Esophagus (tissue), 2 donors: ENCODE data around the gene UGT1A10. TPM values are rescaled to one million over a fixed set of nuclear protein-coding genes. Genes with fewer than 3 reads are reported as not detected.

ENCODE experiments used
- H3K27ac ChIP-seq, 2 donors: one replicate each; pipeline ENCODE4 v1.5.1; 2013; ENCODE audit warnings: low read depth in 2 of 2, mild to moderate bottlenecking in 2 of 2, inconsistent platforms in 1 of 2, low read length in 1 of 2, moderate library complexity in 1 of 2
- H3K27me3 ChIP-seq, 2 donors: one replicate each; pipeline ENCODE4 v1.6.1; 2013; ENCODE audit warnings: low read length in 2 of 2, control low read depth in 1 of 2, mild to moderate bottlenecking in 1 of 2; ENCODE audit not compliant: insufficient read depth in 2 of 2, control insufficient read depth in 1 of 2
- H3K36me3 ChIP-seq, 2 donors: one replicate each; pipeline ENCODE4 v1.6.1; 2013; ENCODE audit warnings: low read length in 1 of 2; ENCODE audit not compliant: control insufficient read depth in 2 of 2, insufficient read depth in 2 of 2
- H3K4me1 ChIP-seq, 2 donors: one replicate each; pipeline ENCODE4 v1.6.1; 2013; ENCODE audit warnings: low read length in 1 of 2; ENCODE audit not compliant: control insufficient read depth in 2 of 2, insufficient read depth in 2 of 2
- H3K4me3 ChIP-seq, 2 donors: one replicate each; pipeline ENCODE4 v1.5.1; 2013; ENCODE audit warnings: low read length in 2 of 2, mild to moderate bottlenecking in 2 of 2, low read depth in 1 of 2, moderate library complexity in 1 of 2
- H3K9me3 ChIP-seq, 2 donors: one replicate each; pipeline ENCODE4 v1.6.1; 2013; ENCODE audit warnings: mild to moderate bottlenecking in 2 of 2, low read depth in 1 of 2, low read length in 1 of 2, moderate library complexity in 1 of 2; ENCODE audit not compliant: control insufficient read depth in 2 of 2, insufficient read depth in 1 of 2
- WGBS, 2 donors: extraction: QIAGEN DNeasy Blood & Tissue Kit; methylation state at CpG; one replicate each; pipeline ENCODE4 v1.1.7; 2013; 5-methylcytosine and 5-hydroxymethylcytosine counted together
- polyA plus RNA-seq, 2 donors: library from polyadenylated mRNA; stranded (reverse); fragments of 200-250 nt; gene quantifications; one replicate each; pipeline ENCODE4 v1.2.3, GENCODE V29; 2013
- donor health status: healthy with polysubstance abuse.
- donor health status: Bipolar disorder and iron deficiency.

The UGT1A10 gene
- polyA plus RNA-seq, 2 donors = 9.1 to 10.8 TPM

DNA sequence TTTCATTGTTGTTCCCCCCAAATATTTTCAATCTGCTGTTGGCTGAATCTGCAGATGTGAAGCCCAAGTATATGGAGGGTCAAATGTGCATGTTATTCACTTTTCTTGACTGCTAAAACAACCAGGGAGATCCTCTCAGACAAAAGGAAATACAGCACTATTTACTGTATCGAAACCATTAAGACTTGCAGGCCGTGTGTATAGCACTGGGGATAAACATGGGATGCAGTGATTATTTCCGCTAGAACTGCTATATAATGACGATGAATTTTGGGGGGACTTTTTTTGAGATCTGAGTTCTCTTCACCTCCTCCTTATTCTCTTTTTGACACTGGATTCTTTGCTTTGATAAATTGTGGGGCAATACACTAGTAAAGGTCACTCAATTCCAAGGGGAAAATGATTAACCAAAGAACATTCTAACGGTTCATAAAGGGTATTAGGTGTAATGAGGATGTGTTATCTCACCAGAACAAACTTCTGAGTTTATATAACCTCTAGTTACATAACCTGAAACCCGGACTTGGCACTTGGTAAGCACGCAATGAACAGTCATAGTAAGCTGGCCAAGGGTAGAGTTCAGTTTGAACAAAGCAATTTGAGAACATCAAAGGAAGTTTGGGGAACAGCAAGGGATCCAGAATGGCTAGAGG lies 120.3 kb downstream of the UGT1A10 start:
- no peaks in the 10 kb centered on the region for H3K9me3 ChIP-seq
- peaks cover 1 to 2% of the 10 kb centered on the region in 2 donors for H3K4me1 ChIP-seq
- H3K36me3 ChIP-seq = no peaks in the 10 kb centered on the region
- WGBS, 2 donors = 57 to 63% methylated on average over 7 of the region's 7 CpGs
- H3K27ac ChIP-seq = no peak overlapping the region
- no peak overlapping the region for H3K4me3 ChIP-seq
- H3K27me3 ChIP-seq = no peaks in the 10 kb centered on the region

DNA sequence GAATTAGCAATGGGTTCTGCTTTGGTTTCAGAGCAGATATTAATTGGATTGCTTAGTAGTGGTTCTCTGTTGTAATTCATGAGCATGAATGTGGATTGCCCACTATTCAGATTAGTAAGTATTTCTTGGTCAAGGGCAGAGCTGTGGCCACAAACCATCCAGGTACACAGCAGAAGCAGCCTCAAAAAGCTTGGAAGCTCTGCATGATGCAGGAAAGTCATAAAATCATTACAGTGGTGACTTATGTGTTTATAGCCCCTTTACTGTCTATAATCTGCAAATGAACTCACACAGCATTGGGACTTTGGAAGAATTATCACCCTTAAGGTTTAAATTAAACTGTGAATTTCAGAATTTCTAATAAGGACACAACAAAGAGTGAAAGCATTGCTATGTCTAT lies 121.9 kb downstream of the UGT1A10 start:
- H3K27ac ChIP-seq = no peak overlapping the region
- H3K36me3 ChIP-seq = no peaks in the 10 kb centered on the region
- no peaks in the 10 kb centered on the region for H3K9me3 ChIP-seq
- no peaks in the 10 kb centered on the region for H3K27me3 ChIP-seq
- peaks cover 1 to 2% of the 10 kb centered on the region in 2 donors for H3K4me1 ChIP-seq
- no peak overlapping the region for H3K4me3 ChIP-seq

DNA sequence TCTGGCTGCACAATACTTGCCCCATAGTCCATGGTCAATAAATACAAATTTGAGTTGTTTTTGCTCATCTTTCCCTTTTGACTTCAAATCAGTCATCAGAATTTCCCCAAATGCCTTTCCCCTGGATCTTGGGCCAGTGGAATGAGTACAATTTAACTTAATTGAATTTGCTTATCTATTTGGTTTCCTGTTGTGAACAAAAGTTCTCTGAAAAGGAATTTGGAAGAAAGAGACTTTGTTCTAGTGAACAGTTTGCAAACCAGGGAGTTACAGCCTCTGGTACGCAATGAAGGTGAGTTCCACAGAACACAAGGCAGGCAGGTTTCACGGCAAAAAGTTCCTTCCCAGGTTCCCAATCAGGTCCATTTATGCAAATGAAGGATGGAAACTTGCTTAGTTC lies 122.6 kb downstream of the UGT1A10 start:
- Histone ChIP-seq H3K9me3 (no peaks in the 10 kb centered on the region), H3K27me3 (no peaks in the 10 kb centered on the region), H3K4me1 (peaks cover 1 to 2% of the 10 kb centered on the region in 2 donors), H3K4me3 (no peak overlapping the region), H3K27ac (no peak overlapping the region), H3K36me3 (no peaks in the 10 kb centered on the region)
- WGBS, 2 donors = 81 to 91% methylated on average over 2 of the region's 2 CpGs

DNA sequence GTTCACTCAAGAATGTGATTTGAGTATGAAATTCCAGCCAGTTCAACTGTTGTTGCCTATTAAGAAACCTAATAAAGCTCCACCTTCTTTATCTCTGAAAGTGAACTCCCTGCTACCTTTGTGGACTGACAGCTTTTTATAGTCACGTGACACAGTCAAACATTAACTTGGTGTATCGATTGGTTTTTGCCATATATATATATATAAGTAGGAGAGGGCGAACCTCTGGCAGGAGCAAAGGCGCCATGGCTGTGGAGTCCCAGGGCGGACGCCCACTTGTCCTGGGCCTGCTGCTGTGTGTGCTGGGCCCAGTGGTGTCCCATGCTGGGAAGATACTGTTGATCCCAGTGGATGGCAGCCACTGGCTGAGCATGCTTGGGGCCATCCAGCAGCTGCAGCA lies 123.8 kb downstream of the UGT1A10 start, which contains the start of gene UGT1A1:
UGT1A1 (plus strand) TSS at position 228 of the 400 bp plus-strand sequence; CDS start at position 246, 18 bp downstream.
- Histone ChIP-seq H3K4me3 (no peak within 1 kb of the TSS), H3K36me3 (no peaks in the 10 kb centered on the region), H3K4me1 (peaks cover 1 to 2% of the 10 kb centered on the region in 2 donors), H3K27me3 (no peaks in the 10 kb centered on the region), H3K9me3 (no peaks in the 10 kb centered on the region), H3K27ac (peak within 1 kb of the TSS in 1 of 2 donors; percentile 13)
- WGBS, 2 donors = 75 to 97% methylated on average over 6 of the region's 6 CpGs

DNA sequence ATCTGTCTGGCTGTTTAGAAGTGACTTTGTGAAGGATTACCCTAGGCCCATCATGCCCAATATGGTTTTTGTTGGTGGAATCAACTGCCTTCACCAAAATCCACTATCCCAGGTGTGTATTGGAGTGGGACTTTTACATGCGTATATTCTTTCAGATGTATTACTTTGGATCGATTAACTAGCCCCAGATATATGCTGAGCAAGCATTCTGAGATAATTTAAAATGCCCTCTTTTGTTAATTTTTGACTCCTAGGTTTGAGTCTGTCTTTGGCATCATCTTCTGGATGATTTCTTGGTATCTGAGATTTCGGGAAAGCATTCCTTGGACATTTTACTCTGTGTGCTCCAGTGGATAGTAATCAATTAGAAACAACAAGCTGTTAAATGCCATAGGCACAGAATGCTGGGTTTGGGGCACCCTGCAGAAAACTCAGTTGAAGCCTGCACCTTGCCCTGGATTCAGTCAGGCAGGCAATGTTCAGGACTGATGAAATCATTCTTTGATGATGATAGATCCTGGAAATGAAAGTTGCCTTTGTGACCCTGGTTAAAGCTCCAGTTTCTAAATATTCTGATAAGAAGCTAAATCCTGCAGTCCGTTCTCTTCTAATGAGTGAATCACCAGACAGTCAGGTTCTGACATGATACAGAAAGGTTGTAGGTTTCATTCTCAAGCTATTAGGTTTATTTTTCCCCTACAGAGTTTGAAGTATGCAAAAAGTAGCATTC lies 125.0 kb downstream of the UGT1A10 start:
- Histone ChIP-seq H3K4me3 (no peak overlapping the region), H3K4me1 (peaks cover 1 to 2% of the 10 kb centered on the region in 2 donors), H3K9me3 (no peaks in the 10 kb centered on the region), H3K36me3 (no peaks in the 10 kb centered on the region), H3K27me3 (no peaks in the 10 kb centered on the region), H3K27ac (no peak overlapping the region)
- 61 to 70% methylated on average over 4 of the region's 4 CpGs for WGBS, 2 donors

DNA sequence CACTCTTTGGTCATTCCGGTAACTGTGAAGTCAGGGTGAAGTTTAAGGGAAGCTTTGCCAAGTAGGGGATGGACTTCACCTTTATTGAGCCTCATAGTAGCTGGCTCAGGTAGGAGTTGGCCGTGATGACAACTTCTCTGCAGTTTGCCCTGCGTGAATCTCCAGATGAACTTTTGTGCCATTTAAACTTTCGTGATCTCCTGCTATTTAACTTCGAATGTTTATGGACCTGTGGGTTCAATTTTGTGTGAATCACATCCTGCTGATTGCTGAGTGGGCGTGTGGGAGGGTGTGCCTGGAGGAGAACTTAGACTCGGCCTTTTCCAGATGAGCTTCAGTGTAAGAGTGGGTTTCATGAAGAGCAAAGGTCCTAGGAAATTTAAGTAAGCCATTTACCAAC lies 128.0 kb downstream of the UGT1A10 start:
- Histone ChIP-seq H3K9me3 (no peaks in the 10 kb centered on the region), H3K36me3 (peaks cover 0 to 2% of the 10 kb centered on the region in 2 donors), H3K4me1 (peaks cover 1 to 2% of the 10 kb centered on the region in 2 donors), H3K27ac (no peak overlapping the region), H3K27me3 (no peaks in the 10 kb centered on the region), H3K4me3 (no peak overlapping the region)
- 57 to 60% methylated on average over 7 of the region's 7 CpGs for WGBS, 2 donors

DNA sequence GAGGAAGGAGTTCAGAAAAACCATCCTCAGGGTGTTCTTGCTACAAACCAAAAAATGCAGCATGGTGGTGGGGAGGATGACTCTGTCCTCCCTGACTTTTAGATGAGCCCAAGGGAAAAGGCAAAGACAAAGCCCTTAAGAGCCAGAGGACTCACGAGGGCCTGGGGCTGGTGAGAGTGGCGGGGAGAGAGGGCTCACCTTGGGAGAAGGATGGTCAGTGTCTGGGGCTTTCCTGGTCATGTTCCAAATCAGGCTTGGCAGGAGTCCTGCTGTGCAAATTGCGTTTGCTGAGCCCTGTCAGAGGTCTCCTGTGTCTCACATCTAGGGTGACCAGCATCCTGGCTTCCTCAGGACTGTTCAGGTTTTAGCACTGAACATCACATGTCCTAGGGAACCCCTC lies 128.5 kb downstream of the UGT1A10 start:
- Histone ChIP-seq H3K27ac (no peak overlapping the region), H3K27me3 (no peaks in the 10 kb centered on the region), H3K36me3 (peaks cover 0 to 5% of the 10 kb centered on the region in 2 donors), H3K4me1 (peaks cover 1 to 2% of the 10 kb centered on the region in 2 donors), H3K9me3 (no peaks in the 10 kb centered on the region), H3K4me3 (no peak overlapping the region)
- WGBS, 2 donors = 58 to 68% methylated on average over 3 of the region's 3 CpGs

DNA sequence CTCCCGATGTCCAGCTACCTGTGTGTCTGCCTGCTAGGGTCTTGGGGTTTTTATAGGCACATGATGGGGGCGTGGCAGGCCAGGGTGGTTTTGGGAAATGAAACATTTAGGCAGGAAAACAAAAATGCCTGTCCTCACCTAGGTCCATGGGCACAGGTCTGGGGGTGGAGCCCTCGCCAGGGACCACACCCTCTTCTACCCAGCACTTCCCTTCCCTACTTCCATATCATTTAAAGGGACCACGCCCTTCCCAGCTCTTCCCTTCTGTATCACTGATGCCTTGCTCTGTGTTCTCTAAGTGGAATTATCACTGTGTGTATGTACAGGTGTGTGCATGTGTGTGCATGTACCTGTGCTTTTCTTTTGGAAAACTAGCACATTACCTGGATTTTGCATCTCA lies 130.2 kb downstream of the UGT1A10 start:
- 73 to 77% methylated on average over 4 of the region's 4 CpGs for WGBS, 2 donors
- peaks cover 0 to 5% of the 10 kb centered on the region in 2 donors for H3K36me3 ChIP-seq
- no peak overlapping the region for H3K27ac ChIP-seq
- H3K4me1 ChIP-seq = no peaks in the 10 kb centered on the region
- no peak overlapping the region for H3K4me3 ChIP-seq
- H3K27me3 ChIP-seq = no peaks in the 10 kb centered on the region
- no peaks in the 10 kb centered on the region for H3K9me3 ChIP-seq

DNA sequence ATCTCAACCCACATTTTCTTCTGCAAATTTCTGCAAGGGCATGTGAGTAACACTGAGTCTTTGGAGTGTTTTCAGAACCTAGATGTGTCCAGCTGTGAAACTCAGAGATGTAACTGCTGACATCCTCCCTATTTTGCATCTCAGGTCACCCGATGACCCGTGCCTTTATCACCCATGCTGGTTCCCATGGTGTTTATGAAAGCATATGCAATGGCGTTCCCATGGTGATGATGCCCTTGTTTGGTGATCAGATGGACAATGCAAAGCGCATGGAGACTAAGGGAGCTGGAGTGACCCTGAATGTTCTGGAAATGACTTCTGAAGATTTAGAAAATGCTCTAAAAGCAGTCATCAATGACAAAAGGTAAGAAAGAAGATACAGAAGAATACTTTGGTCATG lies 131.8 kb downstream of the UGT1A10 start:
- peaks cover 0 to 9% of the 10 kb centered on the region in 2 donors for H3K36me3 ChIP-seq
- H3K4me3 ChIP-seq = no peak overlapping the region
- WGBS, 2 donors = 75 to 87% methylated on average over 4 of the region's 4 CpGs

DNA sequence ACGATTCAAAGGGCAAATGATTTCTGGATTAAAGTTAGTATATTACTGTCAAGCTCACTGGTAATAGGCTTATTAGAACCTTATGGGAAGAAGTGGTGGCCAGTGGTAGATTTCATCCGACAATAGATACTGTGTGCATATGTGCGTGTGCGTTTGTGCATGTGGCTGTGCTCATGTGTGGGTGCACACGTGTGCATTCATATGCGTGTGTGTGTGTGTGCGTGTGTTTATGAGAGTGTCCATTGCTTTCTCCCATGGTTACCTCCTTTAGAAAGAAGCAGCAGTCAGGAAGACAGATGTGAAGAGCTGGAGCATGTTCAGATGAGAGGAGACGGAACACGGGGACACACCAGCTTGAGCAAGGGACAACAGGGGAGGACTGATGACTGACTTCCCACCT lies 133.0 kb downstream of the UGT1A10 start:
- Histone ChIP-seq H3K4me3 (no peak overlapping the region), H3K9me3 (no peaks in the 10 kb centered on the region), H3K27ac (no peak overlapping the region), H3K4me1 (no peaks in the 10 kb centered on the region), H3K27me3 (no peaks in the 10 kb centered on the region), H3K36me3 (peaks cover 0 to 9% of the 10 kb centered on the region in 2 donors)
- 89 to 92% methylated on average over 9 of the region's 9 CpGs for WGBS, 2 donors

More for the DNA sequence above, 131.8 kb downstream of the UGT1A10 start:
- Histone ChIP-seq H3K27ac (no peak overlapping the region), H3K4me1 (no peaks in the 10 kb centered on the region), H3K27me3 (no peaks in the 10 kb centered on the region), H3K9me3 (no peaks in the 10 kb centered on the region)
